HG03432 (cell line): ENCODE data around the gene FGFR4.
"Not testable (repeated sequence)": the region's sequence is repeated elsewhere in the genome, so short reads cannot be mapped to it uniquely, and the experiment has no call there.

ENCODE experiments used
- ATAC-seq: cut with Tn5 transposase; IDR thresholded peaks from one replicate; pipeline ENCODE4 v1.9.1; 2021; ENCODE audit warnings: mild to moderate bottlenecking, moderate library complexity; ENCODE audit not compliant: unreplicated experiment

FGFR4 gene

DNA sequence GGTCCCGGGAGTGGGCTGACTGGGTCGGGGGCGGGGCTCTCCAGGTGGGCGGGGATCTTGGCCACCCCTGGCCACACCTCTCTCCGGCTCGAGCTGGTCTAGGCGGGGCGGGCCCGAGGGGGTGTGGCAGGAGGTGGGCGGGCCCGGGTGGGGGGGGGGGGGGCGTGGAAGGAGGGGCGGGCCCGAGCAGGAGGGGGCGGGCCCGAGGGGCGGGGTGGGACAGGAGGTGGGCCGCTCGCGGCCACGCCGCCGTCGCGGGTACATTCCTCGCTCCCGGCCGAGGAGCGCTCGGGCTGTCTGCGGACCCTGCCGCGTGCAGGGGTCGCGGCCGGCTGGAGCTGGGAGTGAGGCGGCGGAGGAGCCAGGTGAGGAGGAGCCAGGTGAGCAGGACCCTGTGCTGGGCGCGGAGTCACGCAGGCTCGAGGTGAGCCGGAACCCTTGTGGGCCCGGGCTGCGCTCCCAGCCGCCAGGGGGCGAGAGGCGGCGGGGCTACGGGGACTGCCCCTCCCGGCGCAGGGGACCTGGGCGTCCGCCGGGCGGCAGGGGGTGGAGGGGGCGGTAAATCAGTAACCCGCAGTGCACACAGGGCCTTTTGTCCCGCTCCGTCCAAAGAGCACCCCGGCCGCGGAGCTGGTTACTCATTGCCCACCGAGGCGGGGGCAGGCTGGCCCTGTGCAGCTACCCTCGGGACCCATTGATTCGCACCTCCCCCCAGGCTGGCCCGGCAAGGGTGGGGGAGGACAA, at the start of gene FGFR4:
FGFR4 (plus strand) TSS at position 262 of the 744 bp plus-strand sequence. CDS start 2,688 bp downstream, outside the sequence.
- ATAC-seq = peak; percentile 69

- no peak for ATAC-seq
These were observed 49.8 kb upstream of the FGFR4 start for GRCh38 chr5:177036921-177037320.

GRCh38 chr5:177040814-177041420, 45.8 kb upstream of the FGFR4 start:
- no peak for ATAC-seq

GRCh38 chr5:177041936-177042335, 44.8 kb upstream of the FGFR4 start:
- no peak for ATAC-seq

DNA sequence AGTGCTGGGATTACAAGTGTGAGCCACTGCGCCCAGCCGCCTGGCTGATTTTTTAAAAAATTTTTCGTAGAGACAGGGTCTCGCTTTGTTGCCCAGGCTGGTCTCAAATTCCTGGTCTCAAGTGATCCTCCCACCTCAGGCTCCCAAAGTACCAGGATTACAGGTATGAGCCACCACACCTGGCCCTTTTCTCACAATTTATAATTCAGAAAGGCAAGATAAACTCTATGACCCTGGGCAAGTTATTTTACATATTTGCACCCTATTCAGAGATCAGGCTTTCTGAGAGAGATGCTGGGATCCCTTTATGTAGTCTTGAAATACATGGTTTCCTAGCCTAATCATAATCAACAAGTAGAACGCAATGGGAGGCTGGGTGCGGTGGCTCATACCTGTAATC, 43.6 kb upstream of the FGFR4 start:
- no peak for ATAC-seq

DNA sequence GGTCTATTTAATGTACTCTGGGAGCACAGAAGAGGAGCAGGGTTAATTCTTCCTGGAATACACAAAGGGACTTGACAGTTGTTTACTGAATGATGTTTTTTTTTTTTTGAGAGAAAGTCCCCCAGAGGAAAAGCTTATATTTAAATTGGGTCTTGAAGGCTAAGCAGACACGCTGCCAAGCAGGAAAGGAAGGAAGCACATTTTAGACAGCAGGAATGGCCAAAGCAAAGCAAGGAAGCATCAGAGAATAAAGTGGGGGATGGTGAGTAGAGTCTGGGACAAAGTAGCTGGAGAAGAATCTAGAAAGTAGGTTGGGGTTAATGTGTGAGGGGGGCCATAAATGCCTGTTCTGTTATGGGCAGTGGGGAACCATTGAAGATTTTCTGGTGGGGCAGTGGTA, 42.8 kb upstream of the FGFR4 start:
- ATAC-seq = no peak

DNA sequence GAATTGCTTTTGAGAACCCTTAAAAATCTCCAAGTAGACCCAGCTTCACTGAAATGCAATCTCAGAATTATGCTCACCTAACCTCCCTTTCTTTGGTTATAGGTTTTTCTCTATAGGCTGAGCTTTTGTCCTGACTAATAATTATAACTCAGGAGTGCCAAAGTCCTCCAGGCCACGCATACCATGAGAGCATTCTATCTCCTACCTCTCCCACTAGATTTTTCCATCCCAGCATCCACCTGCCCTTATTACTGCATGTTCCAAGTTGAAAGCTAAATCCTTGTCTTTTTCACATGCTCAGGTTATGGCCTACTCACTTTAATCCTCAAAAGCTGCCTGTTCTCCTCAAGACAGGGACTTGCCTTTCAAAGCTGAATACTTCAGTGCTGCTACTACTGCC, 42.1 kb upstream of the FGFR4 start:
- ATAC-seq = no peak

DNA sequence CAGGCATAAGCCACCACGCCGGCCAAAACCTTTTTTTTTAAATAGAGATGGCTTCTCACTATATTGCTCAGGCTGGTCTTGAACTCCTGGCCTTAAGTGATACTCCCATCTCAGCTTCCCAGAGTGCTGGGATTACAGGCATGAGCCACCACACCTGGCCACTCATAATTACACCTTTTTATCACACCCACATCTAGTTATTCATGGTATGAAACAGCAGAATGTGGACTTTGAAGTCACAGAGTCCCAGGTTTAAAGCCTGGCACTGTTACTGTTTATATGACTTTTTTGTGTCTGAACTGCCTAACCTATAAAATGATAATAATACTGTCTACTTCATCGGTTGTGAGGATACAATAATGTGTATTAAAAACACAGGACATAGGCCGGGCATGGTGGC, 41.1 kb upstream of the FGFR4 start:
- no peak for ATAC-seq

GRCh38 chr5:177048531-177048930, 38.2 kb upstream of the FGFR4 start:
- not testable (repeated sequence) for ATAC-seq

GRCh38 chr5:177049285-177049684, 37.4 kb upstream of the FGFR4 start:
- ATAC-seq = no peak

DNA sequence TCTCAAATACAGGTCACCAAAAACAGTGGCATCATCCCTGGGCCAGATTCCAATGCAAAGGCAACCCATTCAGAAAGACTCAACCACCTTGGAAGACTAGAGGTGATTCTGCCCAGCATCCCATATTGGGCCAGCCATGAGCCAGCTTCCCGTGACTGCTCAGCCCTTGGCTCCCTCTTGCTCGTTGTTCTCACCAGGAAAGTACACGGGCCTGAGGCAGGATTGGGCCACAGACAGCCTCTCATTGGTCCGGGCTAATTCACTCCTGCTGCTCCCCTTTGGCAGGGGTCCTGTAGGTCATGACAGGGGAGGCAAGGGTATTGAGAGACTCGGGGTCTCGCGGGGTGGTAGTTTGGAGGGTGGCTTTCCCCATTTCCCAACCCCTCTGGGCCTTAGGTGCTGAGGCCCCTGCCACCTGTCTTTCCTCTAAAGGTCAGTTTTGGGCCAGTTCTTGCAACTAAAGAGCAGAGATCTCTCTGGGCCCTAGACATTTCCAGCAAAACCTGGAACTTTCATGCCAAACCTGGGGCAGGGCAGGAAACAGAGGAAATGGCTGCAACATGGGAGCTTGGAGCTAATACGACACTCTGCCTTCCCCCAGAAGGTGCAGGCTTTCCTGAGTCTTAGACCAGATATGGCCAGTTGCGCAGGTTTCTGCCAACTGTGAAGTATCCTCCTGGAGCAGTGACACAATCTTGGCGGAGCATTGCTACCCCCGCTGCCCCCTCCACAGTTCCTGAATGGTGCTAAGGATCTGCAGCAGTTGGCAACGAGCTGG, 22.0 kb upstream of the FGFR4 start:
- no peak for ATAC-seq

- no peak for ATAC-seq
These were observed 21.2 kb upstream of the FGFR4 start for GRCh38 chr5:177065491-177065890.

GRCh38 chr5:177066224-177066623, 20.5 kb upstream of the FGFR4 start:
- ATAC-seq = no peak

DNA sequence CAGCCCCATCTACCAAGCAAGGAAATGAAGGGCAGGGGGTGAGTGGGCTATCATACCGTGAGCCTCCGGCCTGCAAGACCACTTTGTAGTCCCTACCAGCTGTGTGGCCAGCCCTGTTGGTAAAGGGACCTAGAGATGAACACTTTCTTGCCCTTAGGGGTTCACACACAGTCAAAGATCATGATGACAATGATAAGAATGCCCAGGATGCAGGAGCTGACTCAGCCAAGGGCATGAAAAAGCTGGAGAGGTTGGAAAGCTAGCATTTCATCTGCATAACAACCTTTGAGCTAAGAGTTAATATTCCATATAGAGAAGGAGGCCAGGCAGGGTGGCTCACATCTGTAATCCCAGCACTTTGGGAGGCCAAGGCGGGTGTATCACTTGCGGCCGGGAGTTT, 19.2 kb upstream of the FGFR4 start:
- ATAC-seq = no peak

- no peak for ATAC-seq
These were observed 16.1 kb upstream of the FGFR4 start for GRCh38 chr5:177070536-177071191.

- ATAC-seq = peak; percentile 77
These were observed 14.9 kb upstream of the FGFR4 start for GRCh38 chr5:177071666-177072385.

DNA sequence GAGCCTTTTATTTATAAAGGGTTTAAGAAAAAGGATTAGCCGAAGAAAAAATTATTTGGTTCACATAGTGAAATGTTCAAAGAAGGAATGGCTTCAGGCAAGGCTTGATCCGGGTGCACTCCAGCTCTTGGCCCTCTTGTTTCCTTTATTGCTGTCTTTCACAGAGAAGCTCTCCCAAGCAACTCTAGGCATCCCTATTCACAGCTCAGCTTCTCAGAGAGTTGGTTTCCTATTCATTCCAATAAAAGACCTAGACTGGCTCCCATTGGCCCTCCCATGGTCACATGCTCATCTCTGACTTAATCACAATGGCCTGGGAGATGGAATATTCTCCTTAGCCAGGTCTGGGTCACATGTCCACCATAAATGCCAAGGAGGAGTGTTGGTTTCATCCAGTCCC, 9.4 kb upstream of the FGFR4 start:
- no peak for ATAC-seq

DNA sequence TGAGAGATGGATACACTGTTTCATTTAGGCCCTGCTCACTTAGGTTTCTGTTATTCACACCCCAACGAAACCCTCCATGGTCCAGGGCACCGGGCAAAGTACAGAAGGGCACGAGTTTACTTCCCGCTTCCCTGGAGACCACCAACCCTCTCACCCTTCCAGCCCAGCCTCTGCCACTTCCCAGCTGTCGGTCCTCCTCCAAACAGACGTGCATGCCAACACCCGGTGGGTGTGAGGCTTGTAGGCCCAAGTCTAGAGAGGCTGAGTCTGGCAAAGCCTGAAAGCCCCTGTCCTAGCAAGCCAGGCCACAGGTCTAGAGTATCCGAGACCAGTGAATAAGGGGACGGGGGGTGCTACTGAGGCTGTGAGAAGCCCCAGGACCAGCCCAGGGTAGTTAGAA, 7.1 kb upstream of the FGFR4 start:
- ATAC-seq = no peak

DNA sequence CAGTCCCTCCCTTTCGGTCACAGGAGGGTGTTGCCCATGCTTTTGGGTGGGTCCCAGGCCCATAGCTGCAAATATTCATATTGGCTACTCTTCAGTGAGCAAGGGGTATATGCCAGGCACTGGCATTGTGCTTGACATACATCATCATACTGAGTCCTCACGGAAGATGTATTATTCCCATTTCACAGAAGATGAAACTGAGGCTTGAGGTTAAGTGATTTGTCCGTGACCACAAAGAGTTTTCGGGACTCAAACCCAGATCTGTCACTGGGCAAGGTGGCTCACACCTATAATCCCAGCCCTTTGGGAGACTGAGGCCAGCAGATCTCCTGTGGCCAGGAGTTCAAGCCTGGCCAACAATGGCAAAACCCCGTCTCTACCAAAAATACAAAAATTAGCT, 6.5 kb upstream of the FGFR4 start:
- no peak for ATAC-seq

- ATAC-seq = no peak
These were observed 4.9 kb upstream of the FGFR4 start for GRCh38 chr5:177081859-177082258.

- no peak for ATAC-seq
These were observed 3.4 kb upstream of the FGFR4 start for GRCh38 chr5:177083357-177083756.
